Fibroblast of upper back skin (primary cell): ENCODE data around the gene MRPL34.

ENCODE experiments used
- DNase-seq: peaks from one replicate; pipeline ENCODE4 v3.0.0-alpha.2; 2013

Gene MRPL34

DNA sequence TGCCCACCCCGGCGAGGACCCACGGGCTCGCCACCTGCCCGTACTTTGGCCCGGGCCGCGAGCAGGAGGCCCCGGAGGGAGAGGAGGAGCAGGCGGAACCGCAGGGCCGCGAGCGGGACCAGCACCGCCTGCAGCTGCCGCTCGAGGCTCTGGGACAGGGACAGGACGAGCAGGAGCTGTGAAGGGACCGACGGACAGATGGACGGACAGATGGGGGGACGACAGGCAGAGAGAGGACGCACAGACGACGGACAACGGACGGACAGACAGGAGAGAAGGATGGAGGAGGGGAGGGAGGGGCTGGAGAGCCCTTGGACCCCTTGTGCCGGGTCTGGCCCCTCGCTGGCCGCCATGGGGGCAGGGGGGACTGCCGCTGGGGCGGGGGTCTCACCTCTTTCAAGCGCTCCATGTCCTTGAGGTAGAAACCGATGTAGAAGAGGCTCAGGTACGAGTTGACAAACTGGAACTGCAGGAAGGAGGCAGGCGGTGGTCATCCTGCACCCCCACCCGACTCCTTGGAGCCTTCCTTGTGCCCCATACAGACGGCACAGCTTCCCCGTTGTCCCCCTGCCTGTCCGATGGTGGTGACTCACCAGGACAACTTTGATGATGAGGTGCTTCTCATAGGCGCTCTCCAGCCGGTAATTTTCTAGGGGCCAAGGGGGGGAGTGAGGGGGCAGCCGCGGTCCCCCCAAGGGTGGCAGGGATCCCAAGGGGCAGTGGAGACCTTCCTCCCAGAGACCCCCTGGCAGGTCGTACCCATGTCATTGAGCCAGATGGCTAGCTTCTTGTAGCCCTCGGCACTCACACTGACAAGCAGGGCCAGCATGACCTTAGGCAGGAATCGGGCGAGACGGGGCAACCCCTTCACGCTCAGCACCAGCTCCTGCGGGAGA, 23.9 kb downstream of the MRPL34 start:
- no peak for DNase-seq

DNA sequence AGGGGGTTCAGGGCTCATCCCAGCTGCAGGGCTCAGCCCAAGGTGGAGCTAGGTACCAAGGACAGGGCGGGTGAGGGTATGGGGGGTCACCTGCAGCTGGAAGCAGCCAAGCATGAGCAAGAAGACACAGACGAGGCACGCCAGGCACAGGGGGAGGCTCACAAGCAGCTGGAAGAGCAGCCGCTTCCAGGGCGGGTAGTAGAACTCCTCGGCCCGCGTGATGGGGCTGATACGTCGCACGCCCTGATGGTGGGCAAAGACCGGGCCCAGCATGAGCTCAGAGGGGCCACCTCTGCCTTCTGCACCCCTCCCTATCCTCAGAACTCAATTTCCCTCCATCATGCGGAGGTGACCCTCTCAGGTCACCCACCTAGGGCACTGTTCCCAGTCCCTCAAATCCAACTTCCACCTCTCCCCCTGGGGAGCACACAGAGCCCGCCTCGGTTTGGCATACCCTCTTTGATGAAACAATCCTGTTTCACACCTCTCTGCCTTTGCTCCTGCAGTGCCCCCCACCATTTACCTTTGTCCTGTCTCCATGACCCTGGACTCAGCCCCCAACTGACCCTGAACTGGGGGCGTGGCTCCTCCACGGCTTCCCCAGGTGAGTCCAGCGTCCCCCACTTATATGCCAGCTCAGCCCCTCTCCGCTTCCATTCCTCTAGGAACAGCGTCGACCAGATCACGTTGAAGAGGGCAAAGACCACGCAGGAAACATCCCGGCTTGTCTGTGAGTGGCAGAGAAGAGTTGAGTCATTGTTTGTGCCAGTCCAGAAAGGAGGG, 24.8 kb downstream of the MRPL34 start:
- no peak for DNase-seq

- no peak for DNase-seq
These were observed 25.4 kb downstream of the MRPL34 start for GRCh38 chr19:17331045-17331558.

GRCh38 chr19:17332360-17332676, 26.6 kb downstream of the MRPL34 start:
- DNase-seq = no peak

DNA sequence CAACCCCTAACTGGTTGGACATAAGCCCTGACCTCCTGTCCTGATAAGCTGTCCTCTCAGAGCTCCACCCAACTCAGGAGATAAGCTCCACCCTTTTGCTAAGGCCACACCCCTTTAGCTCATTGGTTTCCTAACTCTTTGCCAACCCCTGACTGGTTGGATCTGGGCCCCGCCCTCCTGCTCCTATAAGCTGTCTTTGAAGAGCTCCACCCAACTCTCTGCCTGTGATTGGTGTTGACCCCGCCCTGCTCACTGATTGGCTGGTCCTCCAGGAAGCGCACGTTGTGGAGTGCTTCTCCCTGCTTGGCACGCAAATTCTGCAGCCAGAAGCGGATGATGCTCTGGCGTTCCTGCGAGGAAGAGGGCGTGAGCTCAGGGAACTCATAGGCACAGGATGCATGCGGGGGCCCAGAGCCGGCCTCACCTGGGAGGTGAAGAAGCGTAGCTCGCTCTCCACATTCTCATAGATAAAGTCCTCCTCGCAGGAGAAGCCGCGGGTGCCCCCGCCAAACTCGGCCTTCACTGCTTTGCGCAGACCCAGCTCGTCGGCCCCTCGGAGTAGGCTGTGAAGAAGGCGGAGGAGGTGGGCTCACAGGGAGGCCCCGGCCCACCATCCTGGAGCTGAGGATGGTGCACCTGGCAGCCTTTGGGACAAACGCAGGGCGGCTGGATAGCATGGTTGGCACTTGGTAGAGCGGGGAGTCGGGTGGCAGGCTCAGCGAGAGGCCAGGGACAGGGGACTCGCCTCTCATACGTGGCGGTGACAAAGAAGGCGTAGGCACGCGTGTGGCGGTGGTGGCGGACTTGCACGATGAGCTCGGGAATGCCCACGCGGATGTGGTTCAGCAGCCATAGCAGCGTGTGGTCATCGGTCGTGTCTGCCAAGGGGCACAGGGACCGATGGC, 27.3 kb downstream of the MRPL34 start:
- DNase-seq = peak; percentile 42

DNA sequence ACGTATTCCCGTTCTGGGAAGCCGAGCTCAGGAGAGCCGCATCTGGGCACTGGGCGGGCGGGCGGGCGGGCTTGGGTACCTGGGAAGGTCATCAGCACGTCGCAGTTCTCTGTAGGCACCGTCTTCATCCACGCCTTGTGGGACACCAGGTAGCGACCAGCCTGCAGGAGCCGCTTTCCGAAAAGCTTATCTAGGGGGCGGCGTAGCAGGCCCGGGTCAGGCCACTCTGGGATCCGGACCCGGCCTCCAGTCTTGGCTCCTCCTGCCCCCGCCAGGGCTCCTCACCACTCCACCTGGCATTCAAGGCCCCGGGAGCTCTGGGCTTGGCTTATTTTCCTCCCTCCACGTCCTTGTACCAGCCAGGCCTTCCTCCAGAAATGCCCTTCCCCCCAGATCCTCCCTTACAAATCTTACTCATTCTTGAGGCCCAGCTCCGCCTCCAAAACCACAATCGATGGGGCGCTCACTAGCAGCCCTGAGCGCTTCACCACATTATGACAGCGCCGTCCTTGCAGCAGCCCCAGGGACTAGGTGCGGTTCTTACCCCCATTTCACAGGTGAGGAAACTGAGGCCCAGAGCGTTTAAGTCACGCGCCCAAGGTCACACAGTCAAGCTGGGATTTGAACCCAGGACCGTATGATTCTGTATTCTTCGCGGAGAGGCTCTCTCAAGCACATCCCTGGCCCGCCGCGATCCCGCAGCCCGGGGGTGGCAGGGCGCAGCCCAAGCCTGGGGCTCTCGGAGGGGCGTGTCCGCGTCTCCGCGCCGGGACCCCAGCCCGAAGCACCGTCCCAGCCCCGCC, 28.1 kb downstream of the MRPL34 start:
- peak; percentile 85 for DNase-seq

DNA sequence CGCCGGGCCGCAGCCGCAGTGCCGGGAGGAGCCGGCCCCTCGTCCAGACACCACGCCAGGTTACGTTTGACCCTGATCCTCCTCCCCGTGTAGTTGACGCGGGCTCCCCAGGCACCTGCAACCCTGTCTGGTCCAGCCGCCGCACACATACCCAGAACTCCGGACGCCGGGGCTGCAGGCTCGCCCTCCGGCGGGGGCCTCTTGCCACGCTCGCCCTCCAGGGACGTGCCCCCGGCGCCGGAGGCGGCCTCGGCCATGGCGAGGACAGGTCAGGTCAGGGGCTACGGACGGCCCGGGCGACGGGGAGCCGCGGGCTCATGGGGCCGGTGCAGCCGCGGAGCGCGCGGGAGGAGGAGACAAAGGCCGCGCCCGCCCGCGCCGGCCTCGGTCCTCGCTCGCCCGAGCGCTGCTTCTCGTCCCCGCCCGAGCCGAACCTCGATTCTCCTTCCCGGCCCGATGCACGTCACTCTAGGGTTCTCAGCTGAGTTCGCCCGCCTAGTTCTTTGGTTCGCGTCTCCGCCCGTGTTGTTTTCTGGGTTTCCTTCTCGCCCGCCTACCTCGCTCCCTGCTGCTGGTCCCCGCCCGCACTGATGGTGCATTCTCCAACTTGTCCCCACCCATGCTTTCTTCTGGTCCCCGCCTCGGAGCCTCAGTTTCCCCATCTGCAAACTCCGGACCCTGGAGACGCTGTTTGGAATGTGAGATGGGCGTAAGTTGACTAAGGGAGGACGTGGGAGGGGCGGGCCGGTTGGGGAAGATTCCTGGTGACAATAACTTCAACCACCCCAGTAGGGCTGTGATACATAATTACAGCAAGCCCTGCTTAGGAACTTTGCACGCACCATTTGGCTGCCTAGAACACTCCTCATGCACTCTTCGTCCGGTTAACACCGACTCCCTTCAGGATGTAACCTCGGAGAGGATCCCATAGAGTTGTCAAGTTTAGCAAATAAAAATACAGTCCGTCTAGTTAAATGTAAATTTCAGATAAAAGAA, 29.0 kb downstream of the MRPL34 start, which contains the start of gene ANO8:
Gene ANO8 (minus strand): TSS at position 442 of the 996 bp plus-strand sequence. CDS start 185 bp downstream, at position 257.
- DNase-seq = peak; percentile 98

DNA sequence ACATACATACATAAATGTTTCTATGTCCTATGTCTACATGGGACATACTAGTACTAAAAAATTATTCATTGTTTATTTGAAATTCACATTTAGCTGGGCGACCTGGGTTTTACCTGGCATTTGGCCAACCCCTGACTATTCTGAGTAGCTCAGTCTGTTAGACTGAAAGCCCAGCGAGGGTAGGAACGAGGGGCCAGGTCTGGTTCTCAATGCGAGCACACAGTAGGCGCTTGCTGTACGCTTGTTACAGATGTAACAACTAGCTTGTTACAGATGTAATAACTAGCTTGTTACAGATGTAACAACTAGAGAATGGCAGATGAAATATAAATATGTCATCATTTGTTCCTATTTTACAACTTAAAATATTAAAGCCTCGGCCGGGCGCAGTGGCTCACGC, 29.9 kb downstream of the MRPL34 start:
- DNase-seq = no peak

GRCh38 chr19:17336872-17337674, 31.4 kb downstream of the MRPL34 start, which contains the start of gene GTPBP3:
Gene GTPBP3 (plus strand): TSS chr19:17337553. CDS start chr19:17337612, 59 bp downstream.
- DNase-seq = peak; percentile 98

DNA sequence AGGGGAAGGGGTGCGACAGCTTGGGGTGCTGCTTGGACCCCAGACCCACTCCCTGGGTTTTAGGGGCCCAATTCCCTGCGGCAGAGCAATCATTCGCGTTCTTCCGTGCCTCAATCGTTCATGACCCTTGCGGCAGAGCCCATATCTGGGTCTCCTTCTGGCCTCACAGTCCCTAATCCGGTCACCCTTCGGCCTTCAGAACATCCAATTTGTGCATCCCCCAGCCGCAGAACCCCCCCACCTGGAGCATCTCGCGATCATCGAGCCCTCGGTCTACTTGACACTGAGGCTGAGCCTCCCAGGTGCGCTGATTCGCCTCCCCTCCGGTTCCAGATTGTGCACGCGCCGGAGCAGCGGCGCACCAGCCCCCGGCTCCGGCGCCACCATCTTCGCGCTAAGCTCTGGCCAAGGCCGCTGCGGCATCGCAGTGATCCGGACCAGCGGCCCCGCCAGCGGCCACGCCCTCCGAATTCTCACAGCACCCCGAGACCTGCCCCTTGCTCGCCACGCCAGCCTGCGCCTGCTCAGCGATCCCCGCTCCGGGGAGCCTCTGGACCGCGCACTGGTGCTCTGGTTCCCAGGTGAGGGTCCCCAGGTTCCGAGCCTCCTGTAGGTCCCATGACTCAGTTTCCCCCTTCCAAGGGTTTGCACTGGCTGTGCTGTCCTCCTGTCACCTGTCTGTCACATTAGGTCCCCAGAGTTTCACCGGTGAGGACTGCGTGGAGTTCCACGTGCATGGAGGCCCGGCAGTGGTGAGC, 32.2 kb downstream of the MRPL34 start:
- DNase-seq = no peak

- no peak for DNase-seq
These were observed 32.9 kb downstream of the MRPL34 start for GRCh38 chr19:17338433-17339078.

DNA sequence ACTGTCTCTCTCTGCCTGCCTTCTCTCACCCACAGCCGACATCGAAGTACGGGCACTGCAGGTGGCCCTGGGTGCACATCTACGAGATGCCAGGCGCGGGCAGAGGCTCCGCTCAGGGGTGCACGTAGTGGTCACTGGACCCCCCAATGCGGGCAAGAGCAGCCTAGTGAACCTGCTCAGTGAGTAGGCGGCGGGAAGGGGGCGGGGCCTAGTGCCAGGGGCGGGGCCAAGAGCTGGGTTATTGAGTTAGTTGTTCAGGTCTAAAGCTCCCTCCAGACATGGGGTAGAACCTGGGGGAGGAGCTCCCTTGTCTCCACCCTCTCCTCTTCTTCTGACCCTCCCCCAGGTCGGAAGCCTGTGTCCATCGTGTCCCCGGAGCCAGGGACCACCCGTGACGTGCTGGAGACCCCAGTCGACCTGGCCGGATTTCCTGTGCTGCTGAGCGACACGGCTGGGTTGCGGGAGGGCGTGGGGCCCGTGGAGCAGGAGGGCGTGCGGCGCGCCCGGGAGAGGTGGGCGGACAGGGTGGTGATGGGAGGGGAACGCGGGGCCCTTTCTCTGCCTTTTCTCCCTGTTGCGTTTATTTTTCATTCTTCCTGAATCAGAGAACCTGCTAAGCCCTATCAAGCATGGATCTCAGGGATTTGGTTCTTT, 33.5 kb downstream of the MRPL34 start:
- no peak for DNase-seq

GRCh38 chr19:17340302-17340870, 34.7 kb downstream of the MRPL34 start:
- DNase-seq = no peak

DNA sequence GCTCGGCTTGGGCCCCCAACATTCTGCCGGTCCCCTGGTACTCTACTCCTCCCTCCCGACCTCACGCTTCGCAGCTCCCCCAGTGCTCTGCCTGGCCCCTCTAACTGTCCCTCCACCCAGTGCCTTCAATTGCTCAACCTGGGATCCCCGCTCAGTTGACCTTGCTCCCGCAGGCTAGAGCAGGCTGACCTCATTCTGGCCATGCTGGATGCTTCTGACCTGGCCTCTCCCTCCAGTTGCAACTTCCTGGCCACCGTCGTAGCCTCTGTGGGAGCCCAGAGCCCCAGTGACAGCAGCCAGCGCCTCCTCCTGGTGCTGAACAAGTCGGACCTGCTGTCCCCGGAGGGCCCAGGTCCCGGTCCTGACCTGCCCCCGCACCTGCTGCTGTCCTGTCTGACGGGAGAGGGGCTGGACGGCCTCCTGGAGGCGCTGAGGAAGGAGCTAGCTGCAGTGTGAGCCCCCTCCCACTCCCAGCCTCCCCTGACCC, 35.2 kb downstream of the MRPL34 start:
- no peak for DNase-seq

DNA sequence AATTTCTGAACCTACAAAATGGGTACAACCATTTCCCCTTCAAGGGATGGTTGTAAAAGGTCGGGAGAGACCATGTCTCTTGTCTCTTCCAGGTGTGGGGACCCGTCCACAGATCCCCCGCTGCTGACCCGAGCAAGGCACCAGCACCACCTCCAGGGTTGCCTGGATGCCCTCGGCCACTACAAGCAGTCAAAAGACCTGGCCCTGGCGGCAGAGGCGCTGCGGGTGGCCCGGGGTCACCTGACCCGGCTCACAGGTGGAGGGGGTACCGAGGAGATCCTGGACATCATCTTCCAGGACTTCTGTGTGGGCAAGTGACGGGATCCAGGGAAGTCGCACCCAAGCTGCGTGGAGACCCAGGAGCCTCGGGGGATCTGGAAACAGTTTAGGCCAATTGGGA, 35.7 kb downstream of the MRPL34 start:
- no peak for DNase-seq

- DNase-seq = no peak
These were observed 36.2 kb downstream of the MRPL34 start for GRCh38 chr19:17341845-17342244.

- DNase-seq = peak; percentile 50
These were observed 40.5 kb downstream of the MRPL34 start for GRCh38 chr19:17346109-17346671.
